ENCODE measurements around the gene GXYLT2.

GXYLT2 gene

GRCh38 chr3:72944696-72945095, 56.9 kb downstream of the GXYLT2 start:
- no peaks in the 10 kb centered on the region for H3K4me1 ChIP-seq (ENCODE audit: insufficient read depth, low read length)
- no peaks in the 10 kb centered on the region for H3K27me3 ChIP-seq (ENCODE audit: control insufficient read depth in 1 of 2, insufficient read depth in 2 of 2, low read length in 2 of 2)
- no peak overlapping the region for H3K4me3 ChIP-seq (ENCODE audit: low read depth in 1 of 2, low read length in 2 of 2)
- H3K9me3 ChIP-seq (ENCODE audit: low read length), result no peaks in the 10 kb centered on the region
- H3K36me3 ChIP-seq (ENCODE audit: insufficient read depth, low read length), result no peaks in the 10 kb centered on the region
- H3K27ac ChIP-seq (ENCODE audit: low read depth, low read length), result no peak overlapping the region
- no peak overlapping the region for H3K9ac ChIP-seq (ENCODE audit: low read length)

- H3K4me1 ChIP-seq (ENCODE audit: insufficient read depth, low read length), result no peaks in the 10 kb centered on the region
- H3K4me3 ChIP-seq (ENCODE audit: low read depth in 1 of 2, low read length in 2 of 2), result no peak overlapping the region
- no peak overlapping the region for H3K27ac ChIP-seq (ENCODE audit: low read depth, low read length)
- no peak overlapping the region for H3K9ac ChIP-seq (ENCODE audit: low read length)
- no peaks in the 10 kb centered on the region for H3K9me3 ChIP-seq (ENCODE audit: low read length)
- H3K36me3 ChIP-seq (ENCODE audit: insufficient read depth, low read length), result no peaks in the 10 kb centered on the region
- H3K27me3 ChIP-seq (ENCODE audit: control insufficient read depth in 1 of 2, insufficient read depth in 2 of 2, low read length in 2 of 2), result no peaks in the 10 kb centered on the region
Measured at GRCh38 chr3:72947715-72948490, 60.1 kb downstream of the GXYLT2 start.

- H3K36me3 ChIP-seq (ENCODE audit: insufficient read depth, low read length), result no peaks in the 10 kb centered on the region
- no peak overlapping the region for H3K4me3 ChIP-seq (ENCODE audit: low read depth in 1 of 2, low read length in 2 of 2)
- no peak overlapping the region for H3K27ac ChIP-seq (ENCODE audit: low read depth, low read length)
- H3K27me3 ChIP-seq (ENCODE audit: control insufficient read depth in 1 of 2, insufficient read depth in 2 of 2, low read length in 2 of 2), result no peaks in the 10 kb centered on the region
- H3K4me1 ChIP-seq (ENCODE audit: insufficient read depth, low read length), result no peaks in the 10 kb centered on the region
- H3K9ac ChIP-seq (ENCODE audit: low read length), result no peak overlapping the region
- no peaks in the 10 kb centered on the region for H3K9me3 ChIP-seq (ENCODE audit: low read length)
Measured at GRCh38 chr3:72949016-72949415, 61.2 kb downstream of the GXYLT2 start.

GRCh38 chr3:72950372-72950771, 62.5 kb downstream of the GXYLT2 start:
- Histone ChIP-seq H3K4me1 (ENCODE audit: insufficient read depth, low read length) (no peaks in the 10 kb centered on the region), H3K36me3 (ENCODE audit: insufficient read depth, low read length) (no peaks in the 10 kb centered on the region), H3K9me3 (ENCODE audit: low read length) (no peaks in the 10 kb centered on the region), H3K27ac (ENCODE audit: low read depth, low read length) (no peak overlapping the region), H3K9ac (ENCODE audit: low read length) (no peak overlapping the region), H3K4me3 (ENCODE audit: low read depth in 1 of 2, low read length in 2 of 2) (no peak overlapping the region), H3K27me3 (ENCODE audit: control insufficient read depth in 1 of 2, insufficient read depth in 2 of 2, low read length in 2 of 2) (no peaks in the 10 kb centered on the region)

- H3K27ac ChIP-seq (ENCODE audit: low read depth, low read length), result no peak overlapping the region
Measured at GRCh38 chr3:72950801-72951200, 63.0 kb downstream of the GXYLT2 start.

GRCh38 chr3:72951259-72951722, 63.4 kb downstream of the GXYLT2 start:
- Histone ChIP-seq H3K9ac (ENCODE audit: low read length) (no peak overlapping the region), H3K4me1 (ENCODE audit: insufficient read depth, low read length) (no peaks in the 10 kb centered on the region), H3K9me3 (ENCODE audit: low read length) (no peaks in the 10 kb centered on the region), H3K27ac (ENCODE audit: low read depth, low read length) (no peak overlapping the region), H3K36me3 (ENCODE audit: insufficient read depth, low read length) (no peaks in the 10 kb centered on the region), H3K4me3 (ENCODE audit: low read depth in 1 of 2, low read length in 2 of 2) (no peak overlapping the region), H3K27me3 (ENCODE audit: control insufficient read depth in 1 of 2, insufficient read depth in 2 of 2, low read length in 2 of 2) (no peaks in the 10 kb centered on the region)

More at GRCh38 chr3:72950801-72951200, 63.0 kb downstream of the GXYLT2 start:
- H3K4me3 ChIP-seq (ENCODE audit: low read depth in 1 of 2, low read length in 2 of 2), result no peak overlapping the region
- no peaks in the 10 kb centered on the region for H3K36me3 ChIP-seq (ENCODE audit: insufficient read depth, low read length)
- H3K4me1 ChIP-seq (ENCODE audit: insufficient read depth, low read length), result no peaks in the 10 kb centered on the region
- H3K27me3 ChIP-seq (ENCODE audit: control insufficient read depth in 1 of 2, insufficient read depth in 2 of 2, low read length in 2 of 2), result no peaks in the 10 kb centered on the region
- no peaks in the 10 kb centered on the region for H3K9me3 ChIP-seq (ENCODE audit: low read length)
- H3K9ac ChIP-seq (ENCODE audit: low read length), result no peak overlapping the region

- no peak overlapping the region for H3K9ac ChIP-seq (ENCODE audit: low read length)
- no peaks in the 10 kb centered on the region for H3K36me3 ChIP-seq (ENCODE audit: insufficient read depth, low read length)
- no peaks in the 10 kb centered on the region for H3K4me1 ChIP-seq (ENCODE audit: insufficient read depth, low read length)
- H3K9me3 ChIP-seq (ENCODE audit: low read length), result no peaks in the 10 kb centered on the region
- H3K27me3 ChIP-seq (ENCODE audit: control insufficient read depth in 1 of 2, insufficient read depth in 2 of 2, low read length in 2 of 2), result no peaks in the 10 kb centered on the region
- no peak overlapping the region for H3K4me3 ChIP-seq (ENCODE audit: low read depth in 1 of 2, low read length in 2 of 2)
- H3K27ac ChIP-seq (ENCODE audit: low read depth, low read length), result no peak overlapping the region
Measured at GRCh38 chr3:72953325-72953956, 65.6 kb downstream of the GXYLT2 start.

- H3K9ac ChIP-seq (ENCODE audit: low read length), result no peak overlapping the region
- H3K4me1 ChIP-seq (ENCODE audit: insufficient read depth, low read length), result no peaks in the 10 kb centered on the region
- no peaks in the 10 kb centered on the region for H3K36me3 ChIP-seq (ENCODE audit: insufficient read depth, low read length)
- H3K27me3 ChIP-seq (ENCODE audit: control insufficient read depth in 1 of 2, insufficient read depth in 2 of 2, low read length in 2 of 2), result no peaks in the 10 kb centered on the region
- H3K27ac ChIP-seq (ENCODE audit: low read depth, low read length), result no peak overlapping the region
- H3K9me3 ChIP-seq (ENCODE audit: low read length), result no peaks in the 10 kb centered on the region
- no peak overlapping the region for H3K4me3 ChIP-seq (ENCODE audit: low read depth in 1 of 2, low read length in 2 of 2)
Measured at GRCh38 chr3:72957297-72957696, 69.5 kb downstream of the GXYLT2 start.

GRCh38 chr3:72959336-72959735, 71.5 kb downstream of the GXYLT2 start:
- H3K4me3 ChIP-seq (ENCODE audit: low read depth in 1 of 2, low read length in 2 of 2), result no peak overlapping the region
- no peak overlapping the region for H3K27ac ChIP-seq (ENCODE audit: low read depth, low read length)
- no peak overlapping the region for H3K9ac ChIP-seq (ENCODE audit: low read length)
- H3K27me3 ChIP-seq (ENCODE audit: control insufficient read depth in 1 of 2, insufficient read depth in 2 of 2, low read length in 2 of 2), result no peaks in the 10 kb centered on the region
- no peaks in the 10 kb centered on the region for H3K9me3 ChIP-seq (ENCODE audit: low read length)
- no peaks in the 10 kb centered on the region for H3K36me3 ChIP-seq (ENCODE audit: insufficient read depth, low read length)
- H3K4me1 ChIP-seq (ENCODE audit: insufficient read depth, low read length), result no peaks in the 10 kb centered on the region

GRCh38 chr3:72960812-72961518, 73.1 kb downstream of the GXYLT2 start:
- no peaks in the 10 kb centered on the region for H3K27me3 ChIP-seq (ENCODE audit: control insufficient read depth in 1 of 2, insufficient read depth in 2 of 2, low read length in 2 of 2)
- no peaks in the 10 kb centered on the region for H3K36me3 ChIP-seq (ENCODE audit: insufficient read depth, low read length)
- H3K4me3 ChIP-seq (ENCODE audit: low read depth in 1 of 2, low read length in 2 of 2), result no peak overlapping the region
- H3K9ac ChIP-seq (ENCODE audit: low read length), result no peak overlapping the region
- no peaks in the 10 kb centered on the region for H3K4me1 ChIP-seq (ENCODE audit: insufficient read depth, low read length)
- H3K27ac ChIP-seq (ENCODE audit: low read depth, low read length), result no peak overlapping the region
- no peaks in the 10 kb centered on the region for H3K9me3 ChIP-seq (ENCODE audit: low read length)

GRCh38 chr3:72961752-72962151, 73.9 kb downstream of the GXYLT2 start:
- Histone ChIP-seq H3K4me3 (ENCODE audit: low read depth in 1 of 2, low read length in 2 of 2) (no peak overlapping the region), H3K9ac (ENCODE audit: low read length) (no peak overlapping the region), H3K4me1 (ENCODE audit: insufficient read depth, low read length) (no peaks in the 10 kb centered on the region), H3K27ac (ENCODE audit: low read depth, low read length) (no peak overlapping the region), H3K27me3 (ENCODE audit: control insufficient read depth in 1 of 2, insufficient read depth in 2 of 2, low read length in 2 of 2) (no peaks in the 10 kb centered on the region), H3K9me3 (ENCODE audit: low read length) (no peaks in the 10 kb centered on the region), H3K36me3 (ENCODE audit: insufficient read depth, low read length) (no peaks in the 10 kb centered on the region)

Data from muscle layer of colon (tissue), 2 donors.